ENCODE results near the gene GTF2IRD1. TPM values are rescaled to one million over a fixed set of nuclear protein-coding genes. Genes with fewer than 3 reads are reported as not detected.

Gene GTF2IRD1
- total and polyA plus RNA-seq, 9 of the 15 experiments (the other 6 are each of a cell fraction or from before 2014, with no cell fraction given), result 9.1 to 30.2 (median 14.0) TPM

DNA sequence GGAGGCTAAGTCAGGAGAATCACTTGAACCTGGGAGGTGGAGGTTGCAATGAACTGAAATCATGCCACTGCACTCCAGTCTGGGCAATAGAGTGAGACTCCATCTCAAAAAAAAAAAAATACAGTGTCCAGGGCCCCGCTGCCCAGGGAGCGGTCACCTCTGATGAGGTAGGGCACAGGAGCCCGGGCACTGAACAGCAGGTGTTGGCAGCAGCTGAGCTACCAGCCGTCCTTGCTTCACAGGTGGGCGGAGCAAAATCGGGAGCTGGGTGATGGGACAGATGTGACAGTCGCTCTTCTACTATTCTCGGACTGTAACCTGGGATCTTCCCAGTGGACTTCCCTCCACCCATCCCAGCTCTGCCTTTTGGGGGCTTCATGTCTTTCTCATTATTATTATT, 49.4 kb downstream of the GTF2IRD1 start:
- DNase-seq (ENCODE audit: extremely low read depth in 1 of 4, low spot score in 3 of 4) (no peak), ATAC-seq (no peak), FAIRE-seq (no peak)
- Histone ChIP-seq H4K20me1 (replicated peaks; ENCODE audit: control insufficient read depth, insufficient read depth, low read length) (peaks cover 12% of the 10 kb centered on the region; the same call in 1 of the 2 replicates), H3K27ac (ENCODE audit: extremely low read depth, low read depth, low read length) (no peak overlapping the region), H3K9ac (ENCODE audit: insufficient read depth in 1 of 2, low read depth in 2 of 2, low read length in 2 of 2) (no peak overlapping the region), H3K9me3 (replicated peaks; ENCODE audit: control insufficient read depth, insufficient read depth, low read depth, low read length) (no peaks in the 10 kb centered on the region), H2AFZ (ENCODE audit: low read depth, low read length) (no peak overlapping the region), H3K4me1 (replicated peaks in 1 of 2; ENCODE audit: control insufficient read depth in 2 of 2, insufficient read depth in 2 of 2, low read length in 2 of 2) (peaks cover 0 to 22% of the 10 kb centered on the region in 2 experiments; a peak in 2 of 5 replicates), H3K4me2 (ENCODE audit: insufficient read depth, low read length) (no peak overlapping the region), H3K27me3 (ENCODE audit: control insufficient read depth in 2 of 2, insufficient read depth in 2 of 2, low read length in 2 of 2) (no peaks in the 10 kb centered on the region), H3K9me1 (ENCODE audit: control insufficient read depth, insufficient read depth, low read length) (peaks cover 2% of the 10 kb centered on the region), H3K79me2 (ENCODE audit: control insufficient read depth, insufficient read depth, low read length) (no peaks in the 10 kb centered on the region), H3K36me3 (ENCODE audit: control insufficient read depth, insufficient read depth, low read length) (peaks cover 4% of the 10 kb centered on the region; the same call in 2 of the 3 replicates), H3K4me3 (no peak overlapping the region)
- CTCF ChIA-PET (ENCODE audit: low intra/inter-chr PET ratio), result no interaction called here
- 88% methylated on average over 8 of the region's 8 CpGs for WGBS (ENCODE audit: insufficient coverage, low coverage, missing lambda C conversion rate)
- intact Hi-C loops (cut with micrococcal nuclease), result no loop called here
- POLR2A ChIA-PET, result interaction anchor here (1.7 kb wide), 1 partner anchor 12 kb away, joined by 7 read pairs; no protein-coding TSS in a partner anchor
- BruUV-seq (replicated peaks), result no TSS peak
- in situ Hi-C loops (cut with MboI), result no loop called here
- TF ChIP-seq, protein P1, sequence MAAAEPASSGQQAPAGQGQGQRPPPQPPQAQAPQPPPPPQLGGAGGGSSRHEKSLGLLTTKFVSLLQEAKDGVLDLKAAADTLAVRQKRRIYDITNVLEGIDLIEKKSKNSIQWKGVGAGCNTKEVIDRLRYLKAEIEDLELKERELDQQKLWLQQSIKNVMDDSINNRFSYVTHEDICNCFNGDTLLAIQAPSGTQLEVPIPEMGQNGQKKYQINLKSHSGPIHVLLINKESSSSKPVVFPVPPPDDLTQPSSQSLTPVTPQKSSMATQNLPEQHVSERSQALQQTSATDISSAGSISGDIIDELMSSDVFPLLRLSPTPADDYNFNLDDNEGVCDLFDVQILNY (CRISPR knock-in tag; IDR thresholded peaks at IDR 0.05), result no peak
- TF ChIP-seq ETV5 (CRISPR knock-in tag; IDR thresholded peaks at IDR 0.05; ENCODE audit: low read depth), result no peak
- TF ChIP-seq, protein P2, sequence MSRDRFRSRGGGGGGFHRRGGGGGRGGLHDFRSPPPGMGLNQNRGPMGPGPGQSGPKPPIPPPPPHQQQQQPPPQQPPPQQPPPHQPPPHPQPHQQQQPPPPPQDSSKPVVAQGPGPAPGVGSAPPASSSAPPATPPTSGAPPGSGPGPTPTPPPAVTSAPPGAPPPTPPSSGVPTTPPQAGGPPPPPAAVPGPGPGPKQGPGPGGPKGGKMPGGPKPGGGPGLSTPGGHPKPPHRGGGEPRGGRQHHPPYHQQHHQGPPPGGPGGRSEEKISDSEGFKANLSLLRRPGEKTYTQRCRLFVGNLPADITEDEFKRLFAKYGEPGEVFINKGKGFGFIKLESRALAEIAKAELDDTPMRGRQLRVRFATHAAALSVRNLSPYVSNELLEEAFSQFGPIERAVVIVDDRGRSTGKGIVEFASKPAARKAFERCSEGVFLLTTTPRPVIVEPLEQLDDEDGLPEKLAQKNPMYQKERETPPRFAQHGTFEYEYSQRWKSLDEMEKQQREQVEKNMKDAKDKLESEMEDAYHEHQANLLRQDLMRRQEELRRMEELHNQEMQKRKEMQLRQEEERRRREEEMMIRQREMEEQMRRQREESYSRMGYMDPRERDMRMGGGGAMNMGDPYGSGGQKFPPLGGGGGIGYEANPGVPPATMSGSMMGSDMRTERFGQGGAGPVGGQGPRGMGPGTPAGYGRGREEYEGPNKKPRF (IDR thresholded peaks at IDR 0.05; ENCODE audit: low read depth, low read length), result no peak
- TF ChIP-seq, protein P3, sequence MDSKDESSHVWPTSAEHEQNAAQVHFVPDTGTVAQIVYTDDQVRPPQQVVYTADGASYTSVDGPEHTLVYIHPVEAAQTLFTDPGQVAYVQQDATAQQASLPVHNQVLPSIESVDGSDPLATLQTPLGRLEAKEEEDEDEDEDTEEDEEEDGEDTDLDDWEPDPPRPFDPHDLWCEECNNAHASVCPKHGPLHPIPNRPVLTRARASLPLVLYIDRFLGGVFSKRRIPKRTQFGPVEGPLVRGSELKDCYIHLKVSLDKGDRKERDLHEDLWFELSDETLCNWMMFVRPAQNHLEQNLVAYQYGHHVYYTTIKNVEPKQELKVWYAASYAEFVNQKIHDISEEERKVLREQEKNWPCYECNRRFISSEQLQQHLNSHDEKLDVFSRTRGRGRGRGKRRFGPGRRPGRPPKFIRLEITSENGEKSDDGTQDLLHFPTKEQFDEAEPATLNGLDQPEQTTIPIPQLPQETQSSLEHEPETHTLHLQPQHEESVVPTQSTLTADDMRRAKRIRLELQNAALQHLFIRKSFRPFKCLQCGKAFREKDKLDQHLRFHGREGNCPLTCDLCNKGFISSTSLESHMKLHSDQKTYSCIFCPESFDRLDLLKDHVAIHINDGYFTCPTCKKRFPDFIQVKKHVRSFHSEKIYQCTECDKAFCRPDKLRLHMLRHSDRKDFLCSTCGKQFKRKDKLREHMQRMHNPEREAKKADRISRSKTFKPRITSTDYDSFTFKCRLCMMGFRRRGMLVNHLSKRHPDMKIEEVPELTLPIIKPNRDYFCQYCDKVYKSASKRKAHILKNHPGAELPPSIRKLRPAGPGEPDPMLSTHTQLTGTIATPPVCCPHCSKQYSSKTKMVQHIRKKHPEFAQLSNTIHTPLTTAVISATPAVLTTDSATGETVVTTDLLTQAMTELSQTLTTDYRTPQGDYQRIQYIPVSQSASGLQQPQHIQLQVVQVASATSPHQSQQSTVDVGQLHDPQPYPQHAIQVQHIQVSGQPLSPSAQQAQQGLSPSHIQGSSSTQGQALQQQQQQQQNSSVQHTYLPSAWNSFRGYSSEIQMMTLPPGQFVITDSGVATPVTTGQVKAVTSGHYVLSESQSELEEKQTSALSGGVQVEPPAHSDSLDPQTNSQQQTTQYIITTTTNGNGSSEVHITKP (IDR thresholded peaks at IDR 0.05; ENCODE audit: partially characterized antibody), result no peak
- no peak for TF ChIP-seq ARHGAP35 (IDR thresholded peaks at IDR 0.05; ENCODE audit: partially characterized antibody)
- TF ChIP-seq KDM5B (IDR thresholded peaks at IDR 0.05; ENCODE audit: insufficient replicate concordance, low read depth, low read length), result no peak
- TF ChIP-seq ZNF41 (CRISPR knock-in tag; conservative IDR thresholded peaks at IDR 0.05), result no peak
- TF ChIP-seq, protein P4, sequence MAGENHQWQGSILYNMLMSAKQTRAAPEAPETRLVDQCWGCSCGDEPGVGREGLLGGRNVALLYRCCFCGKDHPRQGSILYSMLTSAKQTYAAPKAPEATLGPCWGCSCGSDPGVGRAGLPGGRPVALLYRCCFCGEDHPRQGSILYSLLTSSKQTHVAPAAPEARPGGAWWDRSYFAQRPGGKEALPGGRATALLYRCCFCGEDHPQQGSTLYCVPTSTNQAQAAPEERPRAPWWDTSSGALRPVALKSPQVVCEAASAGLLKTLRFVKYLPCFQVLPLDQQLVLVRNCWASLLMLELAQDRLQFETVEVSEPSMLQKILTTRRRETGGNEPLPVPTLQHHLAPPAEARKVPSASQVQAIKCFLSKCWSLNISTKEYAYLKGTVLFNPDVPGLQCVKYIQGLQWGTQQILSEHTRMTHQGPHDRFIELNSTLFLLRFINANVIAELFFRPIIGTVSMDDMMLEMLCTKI (IDR thresholded peaks at IDR 0.05; ENCODE audit: partially characterized antibody), result no peak
- TF ChIP-seq FUS (optimal IDR thresholded peaks at IDR 0.05; ENCODE audit: low read depth, low read length), result no peak
- no peak for TF ChIP-seq EZH2 (IDR thresholded peaks at IDR 0.05; ENCODE audit: borderline replicate concordance, low read depth, low read length)
- no peak for TF ChIP-seq MCM3 (IDR thresholded peaks at IDR 0.05)
- TF ChIP-seq, protein P5, sequence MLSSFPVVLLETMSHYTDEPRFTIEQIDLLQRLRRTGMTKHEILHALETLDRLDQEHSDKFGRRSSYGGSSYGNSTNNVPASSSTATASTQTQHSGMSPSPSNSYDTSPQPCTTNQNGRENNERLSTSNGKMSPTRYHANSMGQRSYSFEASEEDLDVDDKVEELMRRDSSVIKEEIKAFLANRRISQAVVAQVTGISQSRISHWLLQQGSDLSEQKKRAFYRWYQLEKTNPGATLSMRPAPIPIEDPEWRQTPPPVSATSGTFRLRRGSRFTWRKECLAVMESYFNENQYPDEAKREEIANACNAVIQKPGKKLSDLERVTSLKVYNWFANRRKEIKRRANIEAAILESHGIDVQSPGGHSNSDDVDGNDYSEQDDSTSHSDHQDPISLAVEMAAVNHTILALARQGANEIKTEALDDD (IDR thresholded peaks at IDR 0.05), result no peak
- no peak for TF ChIP-seq POLR2AphosphoS5 (IDR thresholded peaks at IDR 0.05; ENCODE audit: control insufficient read depth, insufficient read depth, low read depth, low read length)
